HG03558 (cell line): ENCODE measurements around the gene BLM.

Experiments used
- ATAC-seq: cut with Tn5 transposase; IDR thresholded peaks from one replicate; pipeline ENCODE4 v1.9.1; 2021; ENCODE audit warnings: moderate number of reproducible peaks; ENCODE audit not compliant: unreplicated experiment; ENCODE audit errors: extremely low read depth

Gene BLM

GRCh38 chr15:90863987-90864386 lies 146.8 kb downstream of the BLM start:
- ATAC-seq: no peak

- ATAC-seq: no peak
Measured at GRCh38 chr15:90864507-90864906, 147.4 kb downstream of the BLM start.

- ATAC-seq: no peak
Measured at GRCh38 chr15:90865702-90866101, 148.6 kb downstream of the BLM start.
